GM12875 (cell line): ENCODE measurements around the gene DTNBP1.

Source experiments
- H3K4me3 ChIP-seq: one replicate; pipeline ENCODE4 v1.5.1; 2011; ENCODE audit warnings: low read depth, low read length, control low read depth
- TF ChIP-seq, protein P1 (sequence below): IDR thresholded peaks from 2 replicates; pipeline ENCODE4 v1.5.1; 2011; ENCODE audit warnings: low read depth, mild to moderate bottlenecking, control low read depth, inconsistent platforms, low read length, moderate library complexity, borderline replicate concordance; ENCODE audit not compliant: insufficient read depth

The DTNBP1 gene

DNA sequence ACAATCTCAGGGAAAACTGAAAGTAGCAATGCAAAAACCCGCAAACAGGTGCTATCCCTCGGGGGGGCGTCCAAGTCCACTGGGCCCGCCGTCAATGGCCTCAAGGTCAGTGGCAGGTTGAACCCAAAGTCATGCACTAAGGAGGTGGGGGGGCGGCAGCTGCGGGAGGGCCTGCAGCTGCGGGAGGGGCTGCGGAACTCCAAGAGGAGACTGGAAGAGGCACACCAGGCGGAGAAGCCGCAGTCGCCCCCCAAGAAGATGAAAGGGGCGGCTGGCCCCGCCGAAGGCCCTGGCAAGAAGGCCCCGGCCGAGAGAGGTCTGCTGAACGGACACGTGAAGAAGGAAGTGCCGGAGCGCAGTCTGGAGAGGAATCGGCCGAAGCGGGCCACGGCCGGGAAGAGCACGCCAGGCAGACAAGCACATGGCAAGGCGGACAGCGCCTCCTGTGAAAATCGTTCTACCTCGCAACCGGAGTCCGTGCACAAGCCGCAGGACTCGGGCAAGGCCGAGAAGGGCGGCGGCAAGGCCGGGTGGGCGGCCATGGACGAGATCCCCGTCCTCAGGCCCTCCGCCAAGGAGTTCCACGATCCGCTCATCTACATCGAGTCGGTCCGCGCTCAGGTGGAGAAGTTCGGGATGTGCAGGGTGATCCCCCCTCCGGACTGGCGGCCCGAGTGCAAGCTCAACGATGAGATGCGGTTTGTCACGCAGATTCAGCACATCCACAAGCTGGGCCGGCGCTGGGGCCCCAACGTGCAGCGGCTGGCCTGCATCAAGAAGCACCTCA is 166.3 kb downstream of the DTNBP1 start:
- no peak overlapping the region for H3K4me3 ChIP-seq

GRCh38 chr6:15495375-15495901 is 167.4 kb downstream of the DTNBP1 start:
- TF ChIP-seq, protein P1, sequence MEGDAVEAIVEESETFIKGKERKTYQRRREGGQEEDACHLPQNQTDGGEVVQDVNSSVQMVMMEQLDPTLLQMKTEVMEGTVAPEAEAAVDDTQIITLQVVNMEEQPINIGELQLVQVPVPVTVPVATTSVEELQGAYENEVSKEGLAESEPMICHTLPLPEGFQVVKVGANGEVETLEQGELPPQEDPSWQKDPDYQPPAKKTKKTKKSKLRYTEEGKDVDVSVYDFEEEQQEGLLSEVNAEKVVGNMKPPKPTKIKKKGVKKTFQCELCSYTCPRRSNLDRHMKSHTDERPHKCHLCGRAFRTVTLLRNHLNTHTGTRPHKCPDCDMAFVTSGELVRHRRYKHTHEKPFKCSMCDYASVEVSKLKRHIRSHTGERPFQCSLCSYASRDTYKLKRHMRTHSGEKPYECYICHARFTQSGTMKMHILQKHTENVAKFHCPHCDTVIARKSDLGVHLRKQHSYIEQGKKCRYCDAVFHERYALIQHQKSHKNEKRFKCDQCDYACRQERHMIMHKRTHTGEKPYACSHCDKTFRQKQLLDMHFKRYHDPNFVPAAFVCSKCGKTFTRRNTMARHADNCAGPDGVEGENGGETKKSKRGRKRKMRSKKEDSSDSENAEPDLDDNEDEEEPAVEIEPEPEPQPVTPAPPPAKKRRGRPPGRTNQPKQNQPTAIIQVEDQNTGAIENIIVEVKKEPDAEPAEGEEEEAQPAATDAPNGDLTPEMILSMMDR: no peak
- H3K4me3 ChIP-seq: no peak overlapping the region

More for the DNA sequence above, 166.3 kb downstream of the DTNBP1 start:
- TF ChIP-seq, protein P1: no peak

- H3K4me3 ChIP-seq: no peak overlapping the region
- TF ChIP-seq, protein P1: no peak
Measured at GRCh38 chr6:15493437-15494168, 169.2 kb downstream of the DTNBP1 start.

GRCh38 chr6:15491986-15492269 is 170.9 kb downstream of the DTNBP1 start:
- H3K4me3 ChIP-seq: no peak overlapping the region
- TF ChIP-seq, protein P1: no peak

GRCh38 chr6:15491255-15491985 is 171.4 kb downstream of the DTNBP1 start:
- TF ChIP-seq, protein P1: peak; percentile 82
- no peak overlapping the region for H3K4me3 ChIP-seq

GRCh38 chr6:15490242-15491100 is 172.4 kb downstream of the DTNBP1 start:
- no peak overlapping the region for H3K4me3 ChIP-seq
- TF ChIP-seq, protein P1: no peak
